ENCODE results near the gene OR9Q2.
A peak's percentile ranks its signal among the peaks of the same experiment; 100 is the strongest.
"Not testable (repeated sequence)": the region's sequence is repeated elsewhere in the genome, so short reads cannot be mapped to it uniquely, and the experiment has no call there.

The OR9Q2 gene

GRCh38 chr11:58192229-58192628 is 3.4 kb downstream of the OR9Q2 start:
- no peaks in the 10 kb centered on the region for H3K4me1 ChIP-seq
- H3K9ac ChIP-seq = no peak overlapping the region
- no peaks in the 10 kb centered on the region for H3K27me3 ChIP-seq
- peaks cover under 1% of the 10 kb centered on the region; the same call in 1 of the 2 replicates for H3K9me3 ChIP-seq
- no peaks in the 10 kb centered on the region for H3K36me3 ChIP-seq
- no peak overlapping the region for H3K4me3 ChIP-seq
- H4K20me1 ChIP-seq = no peaks in the 10 kb centered on the region
- no peak for TF ChIP-seq Cebpa-rat (IDR thresholded peaks at IDR 0.05)
- H3K4me2 ChIP-seq = no peak overlapping the region
- no peak overlapping the region for H3K27ac ChIP-seq

DNA sequence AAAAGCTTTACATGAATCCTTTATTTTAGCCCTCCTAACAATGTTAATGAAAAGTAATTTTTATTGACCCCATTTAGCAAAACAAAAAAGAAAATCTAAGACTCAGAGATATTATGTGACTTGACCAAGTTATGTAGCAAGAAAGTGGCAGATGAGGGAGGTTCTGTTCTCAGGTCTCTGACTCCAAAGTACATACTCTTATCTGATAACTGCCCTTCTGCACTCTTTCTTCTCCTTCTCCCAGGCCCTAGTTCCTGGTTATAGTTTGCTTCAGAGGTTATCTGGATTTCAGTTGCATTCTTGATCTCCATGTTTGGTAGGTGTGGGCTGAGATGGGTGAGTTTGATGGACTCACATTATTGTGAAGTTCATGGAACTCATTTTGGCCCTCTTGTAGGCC is 4.5 kb downstream of the OR9Q2 start:
- Histone ChIP-seq H3K4me2 (no peak overlapping the region), H3K4me3 (no peak overlapping the region), H3K9ac (no peak overlapping the region), H3K27me3 (no peaks in the 10 kb centered on the region), H4K20me1 (no peaks in the 10 kb centered on the region), H3K36me3 (no peaks in the 10 kb centered on the region), H3K9me3 (peaks cover 6% of the 10 kb centered on the region), H3K27ac (no peak overlapping the region), H3K4me1 (no peaks in the 10 kb centered on the region)
- TF ChIP-seq Cebpa-rat (IDR thresholded peaks at IDR 0.05) = no peak

GRCh38 chr11:58195939-58196338 is 7.1 kb downstream of the OR9Q2 start:
- Histone ChIP-seq H3K27me3 (no peaks in the 10 kb centered on the region), H3K27ac (no peak overlapping the region), H4K20me1 (no peaks in the 10 kb centered on the region), H3K4me2 (no peak overlapping the region), H3K9ac (no peak overlapping the region), H3K4me1 (no peaks in the 10 kb centered on the region), H3K4me3 (no peak overlapping the region), H3K9me3 (peaks cover 6% of the 10 kb centered on the region), H3K36me3 (no peaks in the 10 kb centered on the region)
- no peak for TF ChIP-seq Cebpa-rat (IDR thresholded peaks at IDR 0.05)

- Histone ChIP-seq H4K20me1 (no peaks in the 10 kb centered on the region), H3K4me1 (peaks cover 6% of the 10 kb centered on the region; the same call in 1 of the 2 replicates), H3K4me3 (no peak overlapping the region), H3K27ac (no peak overlapping the region), H3K36me3 (no peaks in the 10 kb centered on the region), H3K9me3 (peaks cover 6% of the 10 kb centered on the region), H3K27me3 (no peaks in the 10 kb centered on the region), H3K4me2 (no peak overlapping the region), H3K9ac (no peak overlapping the region)
- no peak for TF ChIP-seq Cebpa-rat (IDR thresholded peaks at IDR 0.05)
Measured at GRCh38 chr11:58199271-58199670, 10.4 kb downstream of the OR9Q2 start.

DNA sequence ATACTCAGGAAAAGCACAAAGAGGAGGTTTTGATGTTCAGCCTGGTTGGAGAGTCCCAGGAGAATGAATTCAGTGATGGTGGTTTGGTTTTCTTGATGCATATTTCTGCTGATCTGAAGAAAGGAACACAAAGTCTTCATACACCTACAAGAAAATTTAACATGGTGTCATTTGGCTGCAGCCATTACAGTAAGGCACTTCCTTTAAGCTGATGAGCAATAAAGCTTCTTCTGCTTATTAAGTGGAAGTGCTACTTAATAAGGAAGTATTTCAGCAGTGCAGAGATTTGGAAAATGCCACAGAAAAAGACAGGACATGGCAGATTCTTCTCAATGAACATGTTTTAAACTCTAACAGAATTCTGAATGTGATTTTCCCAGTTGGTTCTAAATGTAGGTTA is 15.2 kb downstream of the OR9Q2 start, which contains the start of gene OR1S2:
Gene OR1S2 (minus strand): TSS at position 101 of the 400 bp plus-strand sequence. CDS start 0 bp downstream, at position 101.
- H3K9ac ChIP-seq = no peak within 1 kb of the TSS
- H3K27me3 ChIP-seq = no peaks in the 10 kb centered on the region
- H3K4me2 ChIP-seq = 0 out of 2 replicates have a peak within 1 kb of the TSS, but pooled peaks have one; percentile 2
- no peaks in the 10 kb centered on the region for H3K36me3 ChIP-seq
- no peak for TF ChIP-seq Cebpa-rat (IDR thresholded peaks at IDR 0.05)
- peaks cover 6% of the 10 kb centered on the region; the same call in 1 of the 2 replicates for H3K4me1 ChIP-seq
- no peak within 1 kb of the TSS for H3K4me3 ChIP-seq
- H4K20me1 ChIP-seq = no peaks in the 10 kb centered on the region
- no peak within 1 kb of the TSS for H3K27ac ChIP-seq
- H3K9me3 ChIP-seq = no peaks in the 10 kb centered on the region

DNA sequence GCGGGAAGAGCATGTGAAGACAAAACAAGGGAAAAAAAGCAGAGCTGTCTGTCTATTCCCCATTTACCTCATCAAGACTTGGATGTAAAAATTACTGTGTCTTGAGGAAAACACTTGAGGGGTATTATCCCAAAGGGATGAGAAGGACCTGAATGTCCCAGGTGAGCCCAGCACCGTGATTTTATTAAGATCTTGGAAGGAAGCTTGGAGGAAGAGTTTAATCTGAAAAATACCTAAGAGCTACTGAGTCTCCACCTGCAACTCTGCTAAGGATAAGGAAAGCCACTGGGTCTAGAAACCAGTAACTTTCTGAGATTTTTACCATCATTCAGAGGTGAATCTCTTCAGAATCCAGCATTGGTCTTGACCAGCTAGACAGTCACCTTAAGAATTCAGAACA is 23.6 kb downstream of the OR9Q2 start, which contains the start of gene OR1S1:
Gene OR1S1 (plus strand): TSS at position 301 of the 400 bp plus-strand sequence.
- not testable (repeated sequence) for H3K4me3 ChIP-seq, H3K4me2 ChIP-seq, H3K36me3 ChIP-seq, H3K4me1 ChIP-seq, H3K9me3 ChIP-seq, H3K9ac ChIP-seq, H4K20me1 ChIP-seq, H3K27me3 ChIP-seq, H3K27ac ChIP-seq

GRCh38 chr11:58216476-58216875 is 27.6 kb downstream of the OR9Q2 start:
- no peaks in the 10 kb centered on the region for H4K20me1 ChIP-seq
- H3K9ac ChIP-seq = no peak overlapping the region
- H3K4me2 ChIP-seq = no peak overlapping the region
- no peak overlapping the region for H3K27ac ChIP-seq
- H3K27me3 ChIP-seq = no peaks in the 10 kb centered on the region
- H3K9me3 ChIP-seq = no peaks in the 10 kb centered on the region
- no peaks in the 10 kb centered on the region for H3K36me3 ChIP-seq
- H3K4me3 ChIP-seq = no peak overlapping the region
- TF ChIP-seq Cebpa-rat (IDR thresholded peaks at IDR 0.05) = no peak
- no peaks in the 10 kb centered on the region for H3K4me1 ChIP-seq

- Histone ChIP-seq H3K9me3 (no peaks in the 10 kb centered on the region), H3K27ac (no peak overlapping the region), H3K4me3 (no peak overlapping the region), H3K4me2 (no peak overlapping the region), H3K36me3 (no peaks in the 10 kb centered on the region), H4K20me1 (no peaks in the 10 kb centered on the region), H3K27me3 (no peaks in the 10 kb centered on the region), H3K4me1 (no peaks in the 10 kb centered on the region), H3K9ac (no peak overlapping the region)
- TF ChIP-seq Cebpa-rat (IDR thresholded peaks at IDR 0.05) = no peak
Measured at GRCh38 chr11:58222721-58223120, 33.9 kb downstream of the OR9Q2 start.

GRCh38 chr11:58227956-58228615 is 39.2 kb downstream of the OR9Q2 start:
- H3K4me1 ChIP-seq = no peaks in the 10 kb centered on the region
- H3K27ac ChIP-seq = no peak overlapping the region
- no peaks in the 10 kb centered on the region for H3K36me3 ChIP-seq
- TF ChIP-seq Cebpa-rat (IDR thresholded peaks at IDR 0.05) = no peak
- H3K4me3 ChIP-seq = no peak overlapping the region
- no peaks in the 10 kb centered on the region for H4K20me1 ChIP-seq
- no peaks in the 10 kb centered on the region for H3K27me3 ChIP-seq
- H3K4me2 ChIP-seq = no peak overlapping the region
- H3K9ac ChIP-seq = no peak overlapping the region
- H3K9me3 ChIP-seq = no peaks in the 10 kb centered on the region; the same call in 1 of the 2 replicates

Measured in BLaER1 (cell line).